AML-193 (cell line): ENCODE data around the gene IL18RAP.

Experiments
- DNase-seq, 2 experiments: peaks; one replicate each; lab custom pipeline; 2025; lab: John Stamatoyannopoulos, UW

IL18RAP gene

DNA sequence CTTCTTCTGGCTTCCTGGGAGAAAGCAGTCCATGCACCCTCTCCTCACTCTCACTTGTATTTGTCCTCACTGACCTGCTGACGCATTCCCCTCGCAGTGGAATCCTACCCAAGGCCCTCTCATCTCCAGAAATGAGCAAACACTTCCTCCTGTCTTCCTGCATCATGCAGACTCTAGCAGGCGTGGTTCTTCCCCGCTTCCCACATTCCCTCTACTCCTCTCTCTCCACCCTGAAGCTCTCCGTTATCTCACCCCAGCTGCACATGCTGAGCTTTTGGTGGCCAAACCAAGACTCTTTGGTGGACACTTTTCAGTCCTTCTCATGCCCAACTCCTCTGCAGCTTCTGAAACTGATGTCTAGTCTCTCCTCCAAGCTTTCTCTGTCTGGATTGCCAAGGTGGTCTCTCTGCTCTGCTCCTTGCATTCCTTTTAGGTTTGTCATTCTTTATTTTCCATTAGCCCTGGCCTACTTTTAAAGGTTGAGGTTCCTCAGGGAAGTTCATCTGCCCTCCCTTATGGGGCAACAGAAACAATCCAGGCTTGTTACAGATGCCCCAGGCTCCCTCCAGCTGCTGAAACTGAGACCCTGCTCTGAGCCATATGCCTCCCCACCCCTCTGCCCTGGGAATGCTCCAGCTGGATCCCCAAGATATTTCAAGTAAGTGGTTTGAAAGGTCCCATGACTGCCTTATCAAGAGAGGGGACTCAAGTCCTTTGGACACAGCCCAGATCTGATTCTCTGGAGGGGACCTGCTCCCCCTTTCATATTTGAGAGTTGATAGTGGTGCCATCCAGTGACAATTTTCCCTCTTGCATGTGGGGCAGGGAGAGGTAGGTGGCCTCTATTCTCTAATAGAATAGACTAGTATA, 835 bp upstream of the IL18RAP start:
- DNase-seq: no peak

DNA sequence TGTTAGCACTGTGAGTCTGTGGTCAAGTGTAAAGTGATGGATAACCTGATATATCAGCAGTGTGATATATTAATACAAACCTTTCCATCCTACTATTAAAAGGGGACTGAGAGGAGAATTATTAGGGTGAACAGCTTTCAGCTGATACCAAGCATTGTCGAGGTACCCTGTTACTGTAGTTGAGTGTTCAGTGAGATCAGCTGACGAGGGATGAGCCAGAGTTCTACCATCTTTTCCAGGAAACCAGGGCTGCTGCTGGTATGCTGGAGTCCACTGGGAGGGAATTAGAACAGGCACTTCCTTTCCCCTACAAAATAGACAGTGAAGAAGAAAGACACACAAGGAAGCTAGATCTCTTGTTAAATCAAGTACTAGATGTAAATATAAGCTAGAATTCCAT, 408 bp downstream of the IL18RAP start:
- DNase-seq: no peak

DNA sequence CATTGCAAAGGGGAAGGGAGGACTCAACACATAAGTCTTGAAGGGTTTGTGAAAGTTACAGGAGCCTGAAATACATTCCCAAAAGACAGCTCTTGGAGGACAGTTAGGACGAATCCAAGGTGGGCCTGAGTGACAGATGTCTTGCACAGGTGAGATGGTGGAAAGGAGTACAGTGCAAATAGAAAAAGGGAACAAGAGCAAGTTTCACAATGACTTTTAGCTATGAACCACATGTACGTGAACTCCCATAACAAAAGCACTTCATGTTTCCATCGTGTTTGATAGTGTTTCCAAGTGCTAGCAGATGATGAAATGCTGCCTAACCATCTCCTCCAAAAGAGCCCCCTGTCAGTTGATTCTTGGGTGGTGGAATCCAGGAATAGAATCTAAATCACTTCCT, 1.8 kb downstream of the IL18RAP start:
- DNase-seq: peak; percentile 74 to 89

DNA sequence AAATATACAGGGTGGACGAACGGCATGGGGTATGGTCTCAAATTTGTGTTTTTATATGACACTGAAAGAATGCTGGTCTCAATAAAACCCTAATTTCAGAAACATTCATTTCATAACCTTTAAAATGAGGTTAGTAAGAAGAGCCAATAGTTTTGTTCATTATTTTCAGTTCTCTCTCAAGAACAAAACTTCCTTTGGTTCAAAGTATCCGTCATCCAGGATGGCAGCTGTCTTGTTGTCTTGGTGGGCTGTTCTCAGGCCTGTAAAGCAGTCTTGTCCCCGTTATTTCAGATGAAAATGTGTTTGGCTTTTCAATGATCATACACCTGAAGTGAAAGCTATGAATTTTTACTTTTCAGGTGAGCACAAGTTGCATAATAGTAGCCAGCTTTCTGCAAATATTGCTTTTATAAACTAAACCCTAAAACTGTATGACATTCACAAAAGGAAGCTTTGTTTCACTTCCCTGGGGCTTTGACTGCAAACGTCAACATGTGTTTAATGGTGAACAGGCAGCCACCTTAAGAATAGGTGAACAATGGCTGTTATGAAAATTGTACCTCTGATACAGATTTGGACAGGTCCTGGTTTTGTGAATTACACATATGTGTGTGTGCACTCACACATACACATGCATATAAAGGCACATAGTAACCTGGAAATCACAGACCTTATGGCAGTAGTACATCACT, 2.6 kb downstream of the IL18RAP start:
- DNase-seq: no peak

DNA sequence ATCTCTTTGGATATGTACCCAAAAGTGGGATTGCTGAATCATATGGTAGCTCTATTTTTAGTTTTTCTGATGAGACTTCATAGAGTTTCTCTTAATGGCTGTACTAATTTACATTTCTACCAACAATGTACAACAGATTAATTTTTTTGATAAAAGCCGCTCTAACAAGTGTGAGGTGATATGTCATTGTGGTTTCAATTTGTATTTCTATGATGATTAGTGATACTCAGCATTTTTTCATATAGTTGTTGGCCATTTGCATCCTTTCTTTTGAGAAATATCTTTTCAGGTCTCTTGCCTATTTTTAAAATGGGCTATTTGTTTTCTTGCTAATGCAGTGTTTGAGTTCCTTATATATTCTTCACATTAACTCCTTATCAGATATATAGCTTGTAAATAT, 4.3 kb downstream of the IL18RAP start:
- no peak for DNase-seq

DNA sequence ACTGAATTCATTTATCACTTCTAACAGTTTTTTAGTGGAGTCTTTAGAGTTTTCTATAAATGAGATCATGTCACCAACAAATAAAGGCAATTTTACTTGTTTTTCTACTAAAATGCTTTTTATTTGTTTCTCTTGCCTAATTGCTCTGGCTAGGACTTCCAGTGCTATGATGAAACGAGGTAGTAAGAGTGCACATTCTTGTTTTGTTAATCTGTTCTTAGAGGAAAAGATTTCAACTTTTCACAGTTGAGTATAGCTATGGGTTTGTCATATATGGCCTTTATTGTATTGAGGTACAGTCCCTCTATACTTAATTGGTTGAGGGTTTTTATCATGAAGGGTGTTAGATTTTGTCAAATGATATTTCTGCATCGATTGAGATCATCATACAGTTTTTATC, 5.6 kb downstream of the IL18RAP start:
- no peak for DNase-seq

DNA sequence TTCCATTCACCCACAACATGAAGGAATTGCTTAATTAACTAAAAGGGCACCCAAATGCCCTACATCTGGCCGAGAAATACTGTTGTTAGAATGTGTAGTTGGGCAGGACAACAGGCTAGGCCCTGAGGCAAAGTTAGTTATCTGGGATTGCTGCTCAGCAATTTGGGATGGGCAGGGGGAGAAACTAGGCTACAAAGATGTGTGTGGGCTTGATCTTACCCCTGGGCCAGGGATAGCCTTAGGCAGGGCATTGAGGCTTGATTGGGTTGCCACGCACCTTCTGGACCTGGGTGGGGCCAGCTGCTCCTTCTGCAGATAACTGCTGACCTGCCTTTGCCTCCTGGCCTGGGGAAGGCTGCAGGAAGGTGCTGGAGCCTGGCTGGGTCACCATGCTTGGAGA, 9.4 kb downstream of the IL18RAP start:
- no peak for DNase-seq

DNA sequence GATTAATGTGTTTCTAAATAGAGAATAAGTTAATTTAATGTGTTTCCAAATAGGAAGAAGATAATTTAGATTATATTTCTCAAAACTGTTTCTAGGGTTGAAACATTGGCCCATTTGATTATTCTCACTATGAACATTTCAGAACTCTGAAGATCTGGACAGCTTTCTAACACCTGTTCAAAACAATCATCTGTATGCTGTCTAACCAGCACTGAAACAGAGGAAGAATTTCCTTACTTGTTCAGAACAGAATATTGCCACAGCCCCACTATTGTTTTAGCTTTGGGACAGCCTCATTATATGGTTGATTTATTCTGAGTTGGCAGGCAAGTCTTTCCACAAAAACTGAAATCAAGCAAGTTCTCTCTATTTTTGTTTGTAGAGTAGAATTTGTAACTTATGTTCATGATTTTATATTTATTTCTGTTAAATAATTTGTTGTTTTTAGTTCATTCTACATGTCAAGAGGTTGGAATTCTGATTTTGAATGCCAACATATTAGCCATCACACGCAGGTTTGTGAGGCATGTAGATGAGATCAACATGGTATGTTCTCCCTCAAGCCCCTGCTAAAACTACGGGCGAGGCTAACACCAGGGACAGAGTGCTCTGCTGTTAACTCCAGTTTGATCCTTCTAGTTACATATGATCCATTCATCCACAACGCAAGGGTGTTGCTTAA, 11.2 kb downstream of the IL18RAP start:
- DNase-seq: no peak

DNA sequence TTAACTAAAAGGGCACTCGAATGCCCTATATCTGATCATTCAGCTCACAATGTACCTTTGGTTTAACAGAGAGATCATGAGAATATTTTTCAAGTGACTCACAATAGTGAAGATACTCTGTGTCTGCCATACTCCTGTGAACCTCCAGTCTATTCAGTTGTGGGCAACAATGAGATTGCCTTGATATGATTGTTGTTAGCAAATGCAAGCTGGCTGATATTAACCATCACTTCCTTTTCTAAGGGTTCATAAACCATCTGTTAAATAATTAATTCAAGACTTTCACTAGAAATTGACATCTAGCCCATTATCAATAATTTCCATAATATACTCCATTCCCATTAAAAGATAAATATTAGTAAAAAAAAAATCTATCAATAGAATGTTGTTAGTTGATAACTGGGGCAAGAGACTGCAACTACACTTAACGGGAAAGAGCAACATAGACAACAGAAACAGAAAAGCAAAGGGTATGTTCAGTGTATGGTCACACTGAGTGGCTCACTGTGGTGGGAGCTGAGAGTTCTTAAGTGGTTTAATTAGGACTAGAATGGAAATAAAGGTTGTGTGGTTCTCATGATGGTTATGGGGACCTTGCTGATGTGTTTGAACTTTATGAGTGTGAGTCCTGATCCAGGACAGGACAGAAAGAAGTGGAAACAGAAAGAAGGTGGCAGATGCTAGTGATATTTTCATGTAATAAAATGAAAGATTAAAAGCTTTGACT, 11.9 kb downstream of the IL18RAP start:
- DNase-seq: no peak

DNA sequence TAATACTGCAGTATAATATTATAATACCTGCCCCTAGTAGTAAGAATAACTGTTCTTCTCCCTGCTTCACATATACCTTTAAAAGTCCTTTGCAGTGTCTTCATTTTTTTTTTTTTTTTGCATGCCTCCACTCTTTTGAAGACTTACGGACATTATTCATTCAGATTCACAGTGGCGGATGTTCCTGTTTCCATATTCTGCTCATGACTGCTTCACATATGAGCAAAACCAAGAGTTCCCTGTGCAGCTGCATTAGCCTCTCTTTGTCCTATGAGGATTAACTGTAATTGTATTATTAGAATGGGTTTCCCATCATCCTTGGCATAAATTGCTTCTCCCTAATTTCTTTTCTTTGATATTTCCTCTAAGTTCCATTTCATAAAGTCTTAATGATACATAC, 12.8 kb downstream of the IL18RAP start:
- no peak for DNase-seq

DNA sequence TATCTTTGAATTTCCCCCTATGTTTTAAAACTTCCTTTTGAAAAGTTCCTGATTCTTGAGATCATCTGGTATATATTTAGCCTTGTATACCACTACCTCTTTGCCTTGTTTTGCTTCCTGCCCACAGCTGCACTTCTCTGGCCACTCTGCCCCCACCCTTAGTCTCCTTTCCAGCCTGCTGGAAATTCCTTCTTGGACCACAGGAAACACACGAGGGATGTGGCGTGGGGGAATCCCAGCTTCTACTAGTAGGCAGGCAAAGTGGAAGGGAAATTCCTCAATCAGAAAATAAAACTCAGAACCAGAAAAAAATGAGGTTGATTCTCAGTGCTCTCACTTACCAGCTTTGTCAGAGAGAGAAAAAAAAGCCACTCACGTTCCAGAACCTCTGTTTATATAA, 13.4 kb downstream of the IL18RAP start:
- DNase-seq: no peak

DNA sequence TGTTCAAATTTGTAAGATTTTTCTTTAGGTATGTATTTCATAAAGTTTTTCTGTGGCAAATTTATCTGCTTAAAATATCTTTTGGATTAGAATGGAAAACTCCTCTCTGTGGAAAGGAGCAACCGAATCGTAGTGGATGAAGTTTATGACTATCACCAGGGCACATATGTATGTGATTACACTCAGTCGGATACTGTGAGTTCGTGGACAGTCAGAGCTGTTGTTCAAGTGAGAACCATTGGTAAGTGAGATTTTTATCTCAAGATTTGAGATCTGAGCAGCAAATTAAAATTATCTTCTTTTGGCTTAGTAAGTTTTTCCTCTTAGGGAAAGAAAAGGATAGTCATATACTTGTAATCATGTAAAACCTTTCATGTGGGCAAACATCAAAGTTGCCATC, 14.2 kb downstream of the IL18RAP start:
- no peak for DNase-seq

DNA sequence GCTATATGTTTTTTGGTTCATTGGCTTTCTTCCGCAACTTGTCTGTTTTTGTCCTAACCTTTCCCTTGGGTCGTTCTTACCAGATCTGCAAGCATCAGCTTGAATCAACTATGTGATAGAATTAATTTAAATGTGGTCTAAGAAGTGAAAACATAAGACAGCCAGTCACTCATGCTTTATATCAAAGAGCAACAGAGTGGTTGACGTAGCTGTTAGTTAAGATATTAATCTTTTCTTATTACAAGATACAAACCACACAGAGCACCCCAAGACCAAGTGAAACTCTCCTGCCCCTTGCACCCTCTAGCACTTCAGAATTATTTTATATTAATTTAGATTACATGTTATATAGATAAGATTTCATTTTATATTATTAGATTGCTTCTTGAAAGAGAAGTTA, 15.2 kb downstream of the IL18RAP start:
- DNase-seq: no peak

DNA sequence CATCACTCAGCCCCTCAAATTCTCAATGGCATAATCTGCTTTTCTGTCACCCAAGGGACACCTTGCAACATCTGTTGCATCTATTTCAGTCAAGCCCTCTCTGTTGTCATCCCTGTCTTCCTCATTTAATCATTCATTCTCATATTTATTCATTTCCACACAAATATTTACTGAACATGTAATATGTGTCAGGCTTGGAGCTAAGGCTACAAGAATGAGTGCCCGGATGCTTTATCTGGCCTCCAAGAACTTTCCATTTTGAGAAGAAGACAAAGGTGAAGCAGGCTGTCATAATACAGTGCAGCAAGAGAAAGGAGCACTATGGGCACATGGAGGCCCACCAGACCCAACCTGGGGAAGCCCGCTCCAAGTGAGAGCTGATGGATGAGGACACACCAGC, 15.6 kb downstream of the IL18RAP start:
- DNase-seq: no peak

DNA sequence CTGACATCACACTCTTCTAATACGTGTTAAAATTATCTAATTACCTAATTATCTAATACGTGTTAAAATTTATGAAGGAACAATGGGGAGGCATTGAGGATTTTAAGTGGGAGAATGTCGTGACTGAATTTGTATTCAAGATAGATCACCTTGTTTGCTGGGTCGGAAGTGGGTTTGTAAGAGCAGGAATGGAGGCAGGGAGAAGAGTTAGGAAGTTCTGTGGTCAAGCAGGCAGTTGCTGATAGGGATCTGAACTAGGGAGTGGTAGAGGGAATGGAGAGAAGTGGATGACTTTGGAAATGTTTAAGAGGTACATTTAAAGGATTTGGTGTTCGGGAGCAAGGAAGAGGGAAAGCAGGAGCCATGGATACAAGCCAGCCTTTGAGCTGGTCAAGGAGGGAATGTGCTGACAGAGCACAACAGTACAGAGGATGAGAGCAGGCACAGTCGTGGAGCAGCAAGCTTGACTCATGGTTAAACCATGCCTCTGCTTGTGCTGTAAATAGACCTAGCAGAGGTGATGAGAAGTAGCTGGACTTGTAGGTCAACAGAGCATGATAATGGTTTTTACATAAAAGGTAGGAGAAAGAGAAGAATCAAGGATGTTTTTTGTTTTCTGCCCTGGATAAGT, 16.2 kb downstream of the IL18RAP start:
- no peak for DNase-seq

DNA sequence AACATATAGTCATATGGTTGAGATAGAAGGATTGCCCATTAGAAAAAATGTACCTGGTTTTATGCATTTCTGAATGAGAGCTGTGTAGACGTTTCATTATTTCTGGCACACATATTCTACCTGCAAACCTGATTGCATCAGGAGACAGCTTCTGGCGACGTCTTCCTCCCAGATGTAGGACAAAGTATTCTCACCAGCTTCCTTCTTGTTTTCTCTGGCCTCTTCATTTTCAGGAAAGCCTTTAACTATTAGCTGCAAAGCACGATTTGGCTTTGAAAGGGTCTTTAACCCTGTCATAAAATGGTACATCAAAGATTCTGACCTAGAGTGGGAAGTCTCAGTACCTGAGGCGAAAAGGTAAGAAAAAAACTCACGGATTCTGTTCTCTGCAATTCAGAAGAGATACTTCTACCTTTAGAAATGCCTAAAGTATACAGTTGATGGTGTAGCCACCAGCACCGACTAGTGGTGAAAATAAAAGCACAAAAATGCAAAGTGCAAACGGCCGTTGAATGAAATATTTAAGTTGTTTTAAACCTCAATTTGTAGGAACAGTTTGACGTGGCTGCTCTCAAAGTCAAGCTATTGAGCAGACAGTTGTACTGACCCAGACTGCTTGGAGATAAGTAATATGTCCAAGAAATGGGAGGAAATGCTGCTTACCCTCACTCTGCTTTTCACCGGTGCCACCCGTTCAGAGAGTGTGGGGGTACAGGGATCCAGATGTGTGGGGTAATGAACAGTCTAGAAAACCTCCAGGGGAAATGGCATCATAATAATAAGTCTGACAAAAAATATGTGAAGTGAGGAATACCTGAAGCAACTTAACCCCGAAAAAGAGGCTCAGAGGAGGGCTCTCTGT, 20.2 kb downstream of the IL18RAP start:
- DNase-seq: peak; percentile 46 to 54

DNA sequence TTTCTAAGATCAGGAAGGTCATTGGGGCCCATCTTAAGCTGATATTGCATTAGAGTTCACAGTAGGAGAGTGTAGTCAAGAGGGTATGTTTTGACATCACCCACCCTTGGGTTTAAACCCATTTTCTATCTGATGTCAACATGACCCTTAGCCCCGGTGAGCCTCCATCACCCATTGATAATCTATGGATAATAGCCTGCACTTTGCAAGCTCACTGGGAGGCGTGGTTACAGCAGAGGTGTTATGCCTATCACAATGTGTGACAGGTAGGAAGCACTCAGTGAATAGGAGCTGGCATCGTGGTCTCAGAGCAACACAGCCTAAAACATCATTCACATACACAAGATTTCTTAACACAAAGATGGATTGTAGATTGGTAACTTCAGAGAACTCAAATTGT, 21.3 kb downstream of the IL18RAP start:
- DNase-seq: no peak

DNA sequence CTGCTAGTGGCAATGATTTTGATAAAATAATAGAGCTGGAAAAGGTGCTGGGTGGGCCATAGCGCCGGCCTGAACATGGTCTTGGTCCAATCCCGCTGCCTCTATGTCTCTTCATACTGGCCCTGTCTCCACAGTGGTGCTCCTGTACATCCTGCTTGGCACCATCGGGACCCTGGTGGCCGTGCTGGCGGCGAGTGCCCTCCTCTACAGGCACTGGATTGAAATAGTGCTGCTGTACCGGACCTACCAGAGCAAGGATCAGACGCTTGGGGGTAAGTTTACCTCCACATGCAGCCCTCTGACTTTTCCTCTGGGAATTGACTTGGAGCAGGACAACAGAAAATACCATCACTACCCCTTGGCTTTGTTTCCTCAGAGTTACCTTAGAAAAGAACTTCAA, 24.0 kb downstream of the IL18RAP start:
- no peak for DNase-seq

DNA sequence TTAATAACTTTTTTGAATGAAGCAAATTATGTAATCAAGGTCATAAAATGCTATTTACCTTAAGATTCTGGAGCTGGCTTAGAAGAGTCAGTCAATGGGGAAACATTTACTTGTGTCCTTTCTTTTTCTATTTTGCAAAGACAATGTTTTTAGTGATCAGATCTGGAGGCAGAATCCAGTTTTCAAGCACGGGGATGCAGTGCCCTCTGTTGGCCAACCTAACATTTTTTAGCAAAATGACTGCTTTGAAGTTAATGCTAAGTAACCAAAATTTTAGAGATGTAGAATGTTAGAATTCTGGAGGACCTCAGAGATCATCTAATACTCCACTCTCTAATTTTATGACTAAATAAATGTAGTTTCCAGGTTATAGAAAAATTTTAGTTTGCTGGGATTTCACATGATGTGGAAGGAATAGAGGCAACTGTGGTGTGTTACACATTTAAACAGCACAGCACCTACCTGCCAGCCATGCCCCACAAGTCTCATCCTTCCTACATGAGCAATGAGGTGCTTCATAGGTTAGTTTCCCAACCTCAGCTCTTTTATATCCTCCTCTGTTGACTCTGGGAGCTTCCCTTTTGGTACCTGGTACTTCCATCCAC, 26.5 kb downstream of the IL18RAP start:
- peak; percentile 43 to 60 for DNase-seq

DNA sequence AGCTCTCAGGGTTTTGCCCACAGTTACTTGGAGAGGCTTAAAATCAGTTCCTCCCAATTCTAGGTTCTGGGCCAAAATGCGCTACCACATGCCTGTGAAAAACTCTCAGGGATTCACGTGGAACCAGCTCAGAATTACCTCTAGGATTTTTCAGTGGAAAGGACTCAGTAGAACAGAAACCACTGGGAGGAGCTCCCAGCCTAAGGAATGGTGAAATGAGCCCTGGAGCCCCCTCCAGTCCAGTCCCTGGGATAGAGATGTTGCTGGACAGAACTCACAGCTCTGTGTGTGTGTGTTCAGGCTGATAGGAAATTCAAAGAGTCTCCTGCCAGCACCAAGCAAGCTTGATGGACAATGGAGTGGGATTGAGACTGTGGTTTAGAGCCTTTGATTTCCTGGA, 29.0 kb downstream of the IL18RAP start:
- DNase-seq: no peak
